Peyer's patch (tissue), 4 donors: ENCODE data around the gene SLC35B4. TPM values are rescaled to one million over a fixed set of nuclear protein-coding genes. Genes with fewer than 3 reads are reported as not detected.

Experiments
- DNase-seq, 3 donors: peaks; one replicate each; pipeline ENCODE4 v3.0.0-alpha.2; 2017 to 2019
- H3K27ac ChIP-seq, 4 donors: fragments of 200-600 bp; sonication (generic); one replicate each; pipeline ENCODE4 v1.5.1; 2016 to 2019
- H3K27me3 ChIP-seq, 2 donors: fragments of 200-600 bp; sonication (generic); one replicate each; pipeline ENCODE4 v1.5.1; 2019
- H3K36me3 ChIP-seq, 3 donors: fragments of 200-600 bp; sonication (generic); one replicate each; pipeline ENCODE4 v1.5.1; 2016 to 2019
- H3K4me1 ChIP-seq, 4 donors: fragments of 200-600 bp; sonication (generic); one replicate each; pipeline ENCODE4 v1.5.1; 2016 to 2019
- H3K4me3 ChIP-seq, 4 donors: fragments of 200-600 bp; sonication (generic); 1 replicate in 3 of 4; 2 replicates in 1 of 4; pipeline ENCODE4 v1.5.1; 2016 to 2019; ENCODE audit warnings: mild to moderate bottlenecking in 1 of 4
- H3K9me3 ChIP-seq, 4 donors: fragments of 200-600 bp; sonication (generic); one replicate each; pipeline ENCODE4 v1.5.1; 2016 to 2019; ENCODE audit warnings: mild to moderate bottlenecking in 1 of 4
- POLR2A ChIP-seq, 2 donors: fragments of 450-650 bp; IDR thresholded peaks; one replicate each; pipeline ENCODE4 v1.5.1; 2017; ENCODE audit warnings: antibody characterized with exemption in 2 of 2, mild to moderate bottlenecking in 2 of 2, moderate library complexity in 2 of 2
- total RNA-seq, 4 donors: library from RNA; depleted of rRNA; stranded (reverse); fragments of >200 nt; gene quantifications; one replicate each; pipeline ENCODE4 v1.1.0, GENCODE V29; 2016
- TF ChIP-seq, protein P1 (sequence below), 6 experiments: fragments of 450-650 bp in 4 of 6; fragments of 200-600 bp in 2 of 6; sonication (generic) in 1 of 6; IDR thresholded peaks; one replicate each; pipeline ENCODE4 v1.5.1; 2017 to 2019; ENCODE audit warnings: antibody characterized with exemption in 6 of 6, mild to moderate bottlenecking in 3 of 6, moderate library complexity in 1 of 6

Gene SLC35B4
- total RNA-seq, 4 donors from 2014 or later, result 5.6 to 12.8 (median 9.6) TPM

DNA sequence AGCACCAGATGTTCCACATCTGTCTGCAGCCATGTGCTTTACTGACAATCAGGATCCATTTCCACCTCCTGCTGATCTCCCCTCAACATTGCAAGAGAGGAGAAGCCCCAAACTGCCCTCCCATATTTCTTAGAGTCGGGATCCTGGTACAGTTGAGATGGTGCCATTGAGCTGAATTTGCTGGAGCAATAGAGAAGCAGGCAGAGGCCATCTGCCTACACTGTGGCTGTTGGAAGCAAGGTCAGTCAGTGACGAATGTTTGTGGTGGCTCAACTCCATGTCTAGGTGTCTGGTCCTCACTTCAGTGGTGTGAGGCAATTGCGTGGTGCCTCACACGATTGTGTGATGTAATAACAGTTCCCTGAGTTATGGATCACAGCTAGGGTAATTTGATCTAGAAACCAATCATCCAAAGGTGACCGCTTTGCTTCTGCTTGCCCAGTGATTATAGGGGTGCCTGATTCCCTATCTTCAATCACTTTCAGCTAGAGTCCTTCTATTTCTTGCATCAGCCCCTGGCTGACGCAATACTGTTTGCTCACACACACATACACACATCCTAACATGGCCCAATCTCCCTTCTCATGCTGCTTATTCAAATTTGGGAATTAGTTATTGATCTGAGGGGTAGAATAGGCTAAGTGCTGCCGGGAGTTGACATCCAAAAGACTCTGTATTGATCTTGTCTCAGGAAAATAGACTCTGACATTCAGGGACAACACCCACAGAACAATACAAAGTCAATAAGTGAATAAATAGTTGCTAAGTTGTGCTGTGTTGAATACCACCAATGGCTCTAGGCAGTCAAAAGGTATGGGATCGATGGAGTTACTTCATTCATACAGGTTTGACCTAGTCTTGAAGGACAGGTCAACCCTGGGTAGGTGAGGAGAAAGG, 46.1 kb upstream of the SLC35B4 start:
- no peak overlapping the region for H3K27ac ChIP-seq
- H3K9me3 ChIP-seq, result no peaks in the 10 kb centered on the region
- no peaks in the 10 kb centered on the region for H3K4me1 ChIP-seq
- H3K36me3 ChIP-seq, result no peaks in the 10 kb centered on the region
- no peaks in the 10 kb centered on the region for H3K27me3 ChIP-seq
- no peak for DNase-seq
- TF ChIP-seq, protein P1, sequence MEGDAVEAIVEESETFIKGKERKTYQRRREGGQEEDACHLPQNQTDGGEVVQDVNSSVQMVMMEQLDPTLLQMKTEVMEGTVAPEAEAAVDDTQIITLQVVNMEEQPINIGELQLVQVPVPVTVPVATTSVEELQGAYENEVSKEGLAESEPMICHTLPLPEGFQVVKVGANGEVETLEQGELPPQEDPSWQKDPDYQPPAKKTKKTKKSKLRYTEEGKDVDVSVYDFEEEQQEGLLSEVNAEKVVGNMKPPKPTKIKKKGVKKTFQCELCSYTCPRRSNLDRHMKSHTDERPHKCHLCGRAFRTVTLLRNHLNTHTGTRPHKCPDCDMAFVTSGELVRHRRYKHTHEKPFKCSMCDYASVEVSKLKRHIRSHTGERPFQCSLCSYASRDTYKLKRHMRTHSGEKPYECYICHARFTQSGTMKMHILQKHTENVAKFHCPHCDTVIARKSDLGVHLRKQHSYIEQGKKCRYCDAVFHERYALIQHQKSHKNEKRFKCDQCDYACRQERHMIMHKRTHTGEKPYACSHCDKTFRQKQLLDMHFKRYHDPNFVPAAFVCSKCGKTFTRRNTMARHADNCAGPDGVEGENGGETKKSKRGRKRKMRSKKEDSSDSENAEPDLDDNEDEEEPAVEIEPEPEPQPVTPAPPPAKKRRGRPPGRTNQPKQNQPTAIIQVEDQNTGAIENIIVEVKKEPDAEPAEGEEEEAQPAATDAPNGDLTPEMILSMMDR (IDR thresholded peaks at IDR 0.05), result no peak
- TF ChIP-seq POLR2A (IDR thresholded peaks at IDR 0.05), result no peak
- no peak overlapping the region for H3K4me3 ChIP-seq

GRCh38 chr7:134359787-134360432, 43.2 kb upstream of the SLC35B4 start:
- no peak overlapping the region for H3K4me3 ChIP-seq
- H3K27ac ChIP-seq, result no peak overlapping the region
- H3K36me3 ChIP-seq, result no peaks in the 10 kb centered on the region
- H3K27me3 ChIP-seq, result no peaks in the 10 kb centered on the region
- H3K4me1 ChIP-seq, result peaks cover 0 to 17% (median 0%) of the 10 kb centered on the region in 4 donors
- no peak for DNase-seq
- no peak for TF ChIP-seq POLR2A (IDR thresholded peaks at IDR 0.05)
- H3K9me3 ChIP-seq, result no peaks in the 10 kb centered on the region

DNA sequence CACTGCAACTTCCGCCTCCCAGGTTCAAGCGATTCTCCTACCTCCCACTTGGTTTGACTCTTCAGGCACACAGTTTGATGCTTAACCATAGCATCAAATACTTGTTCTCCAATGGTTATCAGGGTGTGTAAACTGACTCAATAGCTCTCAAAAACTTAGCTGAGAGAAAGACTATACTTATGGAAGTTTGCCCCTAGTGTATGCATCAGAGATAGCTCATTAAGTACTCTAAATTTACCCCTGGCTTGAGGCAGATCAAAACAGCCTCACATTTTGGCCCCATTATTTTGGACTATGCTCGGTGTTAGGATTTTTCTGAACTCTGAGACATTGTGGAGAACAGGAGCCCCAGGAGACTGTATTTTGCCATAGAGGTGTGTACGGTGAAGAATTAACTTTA, 40.8 kb upstream of the SLC35B4 start:
- no peak overlapping the region for H3K4me3 ChIP-seq
- peaks cover 0 to 17% (median 0%) of the 10 kb centered on the region in 4 donors for H3K4me1 ChIP-seq
- H3K27ac ChIP-seq, result peak overlapping the region in 1 of 4 donors; percentile 72
- H3K9me3 ChIP-seq, result no peaks in the 10 kb centered on the region
- DNase-seq, result no peak
- TF ChIP-seq, protein P1 (IDR thresholded peaks at IDR 0.05), result no peak
- no peak for TF ChIP-seq POLR2A (IDR thresholded peaks at IDR 0.05)
- no peaks in the 10 kb centered on the region for H3K27me3 ChIP-seq
- H3K36me3 ChIP-seq, result no peaks in the 10 kb centered on the region

DNA sequence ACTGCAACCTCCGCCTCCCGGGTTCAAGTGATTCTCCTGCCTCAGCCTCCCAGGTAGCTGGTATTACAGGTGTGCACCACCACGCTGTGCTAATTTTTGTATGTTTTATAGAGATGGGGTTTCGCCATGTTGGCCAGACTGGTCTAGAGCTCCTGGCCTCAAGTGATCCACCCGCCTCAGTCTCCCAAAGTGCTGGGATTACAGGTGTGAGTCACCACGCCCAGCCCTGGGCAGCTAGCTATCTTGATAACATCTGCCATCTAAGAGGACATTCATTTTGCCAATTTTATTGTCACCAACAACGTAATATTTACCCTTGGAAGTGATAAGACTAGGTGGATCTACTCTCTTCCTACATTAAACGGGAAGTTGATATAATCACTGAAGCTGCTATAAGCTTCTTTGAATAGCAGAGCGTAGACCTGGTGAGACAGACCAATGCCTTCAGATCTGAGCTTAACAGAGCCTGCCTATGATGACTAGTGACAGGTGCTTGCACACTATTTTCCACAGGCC, 39.7 kb upstream of the SLC35B4 start:
- H3K27ac ChIP-seq, result peak overlapping the region in 2 of 4 donors; percentile 35 to 72
- no peaks in the 10 kb centered on the region for H3K27me3 ChIP-seq
- H3K4me3 ChIP-seq, result no peak overlapping the region
- peak in 2 of 3 donors; percentile 64 to 74 for DNase-seq
- H3K4me1 ChIP-seq, result peaks cover 0 to 17% (median 0%) of the 10 kb centered on the region in 4 donors
- no peaks in the 10 kb centered on the region for H3K9me3 ChIP-seq
- TF ChIP-seq POLR2A (IDR thresholded peaks at IDR 0.05), result no peak
- TF ChIP-seq, protein P1 (IDR thresholded peaks at IDR 0.05), result no peak
- H3K36me3 ChIP-seq, result no peaks in the 10 kb centered on the region

- Histone ChIP-seq H3K4me1 (peaks cover 0 to 17% (median 0%) of the 10 kb centered on the region in 4 donors), H3K36me3 (no peaks in the 10 kb centered on the region), H3K4me3 (no peak overlapping the region), H3K27me3 (no peaks in the 10 kb centered on the region), H3K9me3 (no peaks in the 10 kb centered on the region), H3K27ac (peak overlapping the region in 2 of 4 donors; percentile 35 to 72)
- DNase-seq, result no peak
- TF ChIP-seq, protein P1 (IDR thresholded peaks at IDR 0.05), result no peak
- TF ChIP-seq POLR2A (IDR thresholded peaks at IDR 0.05), result no peak
These were observed 39.2 kb upstream of the SLC35B4 start for GRCh38 chr7:134355927-134356326.
